Erythroblast (primary cell): ENCODE results near the gene ACTA2.

Source experiments
- DNase-seq, 2 experiments: peaks; one replicate each; lab custom pipeline; 2025; lab: John Stamatoyannopoulos, UW
- GATA1 ChIP-seq: IDR thresholded peaks from 2 replicates; pipeline ENCODE4 v1.6.1; 2011; ENCODE audit warnings: low read depth, mild to moderate bottlenecking, control low read depth, low read length, moderate library complexity
- POLR2A ChIP-seq: IDR thresholded peaks from 2 replicates; pipeline ENCODE4 v1.6.1; 2011; ENCODE audit warnings: mild to moderate bottlenecking, low read length

ACTA2 gene

DNA sequence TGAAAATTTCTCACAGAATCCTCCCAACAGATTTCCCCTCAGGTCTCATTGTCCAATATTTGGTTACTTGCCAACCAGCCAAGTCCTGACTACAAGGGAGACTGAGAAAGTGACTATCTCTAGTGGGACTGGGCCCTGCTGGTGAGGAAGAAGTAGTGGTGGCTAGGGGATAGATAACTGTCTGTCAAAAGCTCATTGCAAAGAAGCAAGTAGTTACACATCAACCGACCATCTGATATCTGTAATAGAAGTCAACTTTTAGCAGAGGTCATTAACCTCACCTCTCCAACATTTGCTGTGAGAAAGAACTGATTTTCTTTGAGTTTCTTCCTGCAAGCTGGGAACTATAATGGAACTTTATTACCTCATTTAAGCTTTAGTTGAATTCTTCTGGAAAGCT lies 57.3 kb downstream of the ACTA2 start:
- DNase-seq = no peak
- no peak for TF ChIP-seq POLR2A
- TF ChIP-seq GATA1 = no peak

DNA sequence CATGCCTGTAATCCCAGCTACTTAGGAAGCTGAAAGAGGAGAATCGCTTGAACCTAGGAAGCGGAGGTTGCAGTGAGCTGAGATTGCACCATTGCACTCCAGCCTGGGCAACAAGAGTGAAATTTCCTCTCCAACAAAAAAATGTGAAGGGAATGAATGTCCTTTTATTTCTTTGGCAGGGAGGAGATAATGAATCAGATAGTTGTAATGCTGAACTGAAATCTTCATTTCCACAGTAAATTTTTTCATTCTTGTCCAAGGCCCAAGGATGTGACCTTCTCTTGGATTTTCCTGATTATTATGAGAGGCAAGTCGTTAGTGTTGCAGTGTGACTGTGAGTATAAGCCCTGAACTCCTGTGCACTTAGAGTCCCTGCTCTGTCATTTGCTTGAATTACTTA lies 59.0 kb downstream of the ACTA2 start:
- no peak for DNase-seq
- no peak for TF ChIP-seq POLR2A
- no peak for TF ChIP-seq GATA1

DNA sequence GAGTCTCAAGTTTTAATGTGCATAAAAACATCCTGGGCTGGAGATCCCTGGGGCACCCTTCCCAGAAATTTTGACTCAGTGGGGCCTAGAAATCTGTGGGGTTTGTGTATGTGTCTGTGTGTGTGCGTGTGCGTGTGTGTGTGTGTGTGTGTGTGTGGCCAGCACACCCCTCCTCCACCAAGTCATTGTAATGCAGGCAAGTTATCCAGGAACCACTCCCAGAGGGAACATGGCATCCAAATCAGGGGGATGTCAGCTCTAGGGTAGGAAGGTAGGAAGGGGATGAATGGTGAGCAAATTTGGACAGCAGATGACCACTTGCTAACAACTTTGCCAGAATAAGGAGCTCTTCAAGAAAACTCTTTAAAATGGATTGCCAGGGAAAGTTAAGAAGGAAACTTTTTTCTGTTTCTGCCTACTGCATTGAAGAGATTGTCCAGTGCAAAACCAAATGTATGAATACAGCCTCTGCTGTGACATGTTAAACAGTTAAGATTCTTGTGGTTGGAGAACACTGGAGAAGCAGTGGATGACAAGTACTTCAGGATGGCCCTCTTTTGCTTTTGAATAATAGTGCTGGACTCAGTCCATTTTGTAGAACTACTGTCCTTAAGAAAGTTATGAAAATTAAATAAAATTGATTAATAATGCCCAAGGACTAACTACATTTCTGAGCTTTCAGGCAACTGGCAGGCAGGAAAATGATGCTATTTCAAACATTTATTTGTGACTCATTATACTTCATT lies 60.2 kb downstream of the ACTA2 start:
- DNase-seq = no peak
- no peak for TF ChIP-seq POLR2A
- TF ChIP-seq GATA1 = no peak

DNA sequence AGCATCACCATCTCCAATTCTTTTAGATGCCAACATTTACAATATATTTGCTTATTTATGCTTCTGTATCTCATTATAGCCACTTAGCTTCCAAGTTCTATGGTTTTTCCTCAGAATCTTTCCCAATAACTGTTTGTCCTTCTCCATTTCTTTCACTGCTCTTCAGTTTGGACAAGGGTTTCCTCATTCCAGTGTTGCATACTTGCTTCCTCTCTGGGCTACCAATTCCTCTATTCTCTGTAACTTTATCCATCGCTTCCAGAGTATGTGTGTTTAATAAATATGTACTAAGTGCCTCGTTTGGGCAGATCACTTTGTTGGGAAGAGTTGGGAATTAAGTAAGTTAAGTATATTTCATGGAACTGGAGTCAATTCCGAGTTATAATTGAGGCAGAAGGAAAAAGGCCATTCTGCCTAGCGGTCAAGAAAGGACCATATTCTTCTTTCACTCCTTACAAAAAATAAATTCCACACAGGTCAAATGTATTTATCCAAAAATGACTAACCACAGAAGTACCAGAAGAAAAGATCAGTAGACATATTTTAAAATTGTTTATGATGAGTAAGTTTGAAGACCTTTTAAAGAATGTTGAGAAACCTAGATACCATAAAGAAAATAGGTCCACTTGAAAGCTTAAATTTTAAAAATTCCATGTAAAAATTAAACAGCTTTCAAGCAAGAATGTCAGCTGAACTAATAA lies 61.7 kb downstream of the ACTA2 start:
- DNase-seq = no peak
- TF ChIP-seq POLR2A = no peak
- no peak for TF ChIP-seq GATA1

DNA sequence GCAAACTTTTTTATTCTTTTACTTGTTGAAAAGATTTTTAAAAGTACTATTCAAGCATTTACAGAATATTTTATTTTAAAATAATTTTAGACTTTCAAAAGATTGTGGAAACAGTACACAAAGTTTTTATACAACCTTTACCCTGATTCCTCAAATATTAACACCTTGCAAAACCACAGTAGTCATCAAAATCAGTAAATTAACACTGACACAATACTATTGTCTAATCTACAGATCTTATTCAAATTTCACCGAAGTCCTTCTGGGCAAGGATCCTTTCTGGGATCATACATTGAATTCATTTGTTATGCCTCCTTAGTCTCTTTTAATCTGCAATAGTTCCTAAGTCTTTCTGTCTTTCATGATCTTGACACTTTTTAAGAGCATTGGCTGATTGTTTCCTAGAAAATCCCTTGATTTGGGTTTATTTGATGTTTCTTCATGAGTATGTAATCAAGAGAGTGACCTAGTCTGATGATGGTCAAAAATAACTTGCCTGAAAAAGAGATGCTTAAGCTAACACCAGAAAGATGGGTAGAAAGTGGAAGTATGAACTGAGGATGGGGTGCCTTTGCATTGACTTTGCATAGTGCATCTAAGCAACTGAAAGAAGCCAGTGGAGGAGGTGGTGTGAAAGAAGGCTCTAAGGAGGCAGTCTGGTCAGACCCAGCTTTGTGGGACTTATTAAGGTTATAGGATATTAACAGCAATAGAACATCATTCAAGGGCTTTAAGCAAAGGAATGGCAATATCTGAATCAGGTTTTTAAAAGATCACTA lies 62.8 kb downstream of the ACTA2 start:
- no peak for DNase-seq
- no peak for TF ChIP-seq POLR2A
- TF ChIP-seq GATA1 = no peak

DNA sequence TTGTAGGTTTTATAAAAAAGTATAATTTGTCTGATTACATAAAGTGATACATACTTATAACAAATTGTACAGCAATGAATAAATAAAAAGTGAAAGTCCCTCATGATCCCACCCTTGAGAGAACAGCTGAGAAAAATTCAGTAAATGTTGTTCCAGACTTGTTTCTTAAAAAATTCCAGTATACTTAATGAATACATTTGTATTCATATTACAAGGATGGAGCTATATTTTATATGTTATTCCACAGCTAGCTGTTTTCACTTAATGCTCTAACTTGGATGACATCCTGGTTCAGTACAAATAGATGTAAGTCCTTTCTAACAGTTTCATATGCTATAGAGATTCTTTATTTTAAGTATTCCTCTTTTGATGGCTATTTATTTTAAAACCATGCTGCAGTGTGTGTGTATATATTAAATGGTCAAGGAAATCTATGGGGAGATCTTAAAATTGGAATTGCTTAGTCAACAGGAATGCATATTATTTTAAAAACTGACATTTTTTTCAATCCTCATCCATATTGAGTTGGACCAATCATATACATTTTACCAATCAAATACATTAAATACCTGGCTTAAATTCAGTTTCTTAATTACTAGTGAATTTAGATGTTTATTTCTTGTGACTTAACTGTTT lies 63.6 kb downstream of the ACTA2 start:
- TF ChIP-seq POLR2A (no peak), GATA1 (no peak)
- no peak for DNase-seq

DNA sequence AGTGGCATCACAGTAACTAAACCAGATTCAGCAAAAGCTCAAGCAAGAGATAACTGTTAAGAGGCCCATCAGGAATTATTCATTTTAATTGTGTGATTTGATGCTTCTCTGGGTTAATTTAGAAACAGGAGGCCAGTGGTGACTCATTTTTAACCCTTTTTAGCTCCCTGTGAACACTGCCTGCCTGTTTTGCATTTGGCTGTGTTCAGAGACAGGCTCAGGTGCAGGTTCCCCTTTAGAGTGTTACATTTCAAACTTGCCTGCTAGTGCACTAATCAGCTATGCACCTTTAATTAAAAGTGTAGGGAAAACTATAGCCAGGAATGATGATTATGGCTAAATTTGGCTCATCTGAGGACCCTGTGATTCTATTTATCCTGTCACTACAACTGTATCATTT lies 66.0 kb downstream of the ACTA2 start:
- TF ChIP-seq GATA1 = no peak
- TF ChIP-seq POLR2A = no peak
- no peak for DNase-seq
